ENCODE measurements around the gene NUDCD3.

Gene NUDCD3

GRCh38 chr7:44396931-44397545 lies 93.4 kb downstream of the NUDCD3 start:
- peaks cover 17% of the 10 kb centered on the region for H3K36me3 Mint-ChIP-seq (ENCODE audit: insufficient read depth)
- H3K4me3 Mint-ChIP-seq, result no peak overlapping the region
- no peaks in the 10 kb centered on the region for H3K9me3 Mint-ChIP-seq
- H3K27me3 Mint-ChIP-seq, result no peaks in the 10 kb centered on the region
- DNase-seq (ENCODE audit: low spot score in 2 of 2), result no peak
- ATAC-seq (replicated peaks; ENCODE audit: extremely low read depth, poor library complexity, severe bottlenecking), result no peak
- no peak overlapping the region for H3K27ac Mint-ChIP-seq (ENCODE audit: low read depth)
- H3K4me1 Mint-ChIP-seq, result peaks cover 24% of the 10 kb centered on the region

GRCh38 chr7:44396496-44396895 lies 94.0 kb downstream of the NUDCD3 start:
- no peak overlapping the region for H3K27ac Mint-ChIP-seq (ENCODE audit: low read depth)
- no peaks in the 10 kb centered on the region for H3K27me3 Mint-ChIP-seq
- H3K9me3 Mint-ChIP-seq, result no peaks in the 10 kb centered on the region
- ATAC-seq (replicated peaks; ENCODE audit: extremely low read depth, poor library complexity, severe bottlenecking), result no peak
- H3K4me1 Mint-ChIP-seq, result peaks cover 24% of the 10 kb centered on the region
- H3K36me3 Mint-ChIP-seq (ENCODE audit: insufficient read depth), result peaks cover 16% of the 10 kb centered on the region
- no peak overlapping the region for H3K4me3 Mint-ChIP-seq
- no peak for DNase-seq (ENCODE audit: low spot score in 2 of 2)

- ATAC-seq (replicated peaks; ENCODE audit: extremely low read depth, poor library complexity, severe bottlenecking), result no peak
Measured at GRCh38 chr7:44395067-44395466, 95.4 kb downstream of the NUDCD3 start.

GRCh38 chr7:44394636-44395035 lies 95.8 kb downstream of the NUDCD3 start:
- H3K27me3 Mint-ChIP-seq, result no peaks in the 10 kb centered on the region
- no peak overlapping the region for H3K4me3 Mint-ChIP-seq
- H3K36me3 Mint-ChIP-seq (ENCODE audit: insufficient read depth), result peaks cover 24% of the 10 kb centered on the region
- no peak for ATAC-seq (replicated peaks; ENCODE audit: extremely low read depth, poor library complexity, severe bottlenecking)
- H3K4me1 Mint-ChIP-seq, result peaks cover 19% of the 10 kb centered on the region
- no peaks in the 10 kb centered on the region for H3K9me3 Mint-ChIP-seq
- H3K27ac Mint-ChIP-seq (ENCODE audit: low read depth), result no peak overlapping the region
- no peak for DNase-seq (ENCODE audit: low spot score in 2 of 2)

More at GRCh38 chr7:44395067-44395466, 95.4 kb downstream of the NUDCD3 start:
- H3K27me3 Mint-ChIP-seq, result no peaks in the 10 kb centered on the region
- no peak overlapping the region for H3K27ac Mint-ChIP-seq (ENCODE audit: low read depth)
- peaks cover 24% of the 10 kb centered on the region for H3K4me1 Mint-ChIP-seq
- no peaks in the 10 kb centered on the region for H3K9me3 Mint-ChIP-seq
- H3K36me3 Mint-ChIP-seq (ENCODE audit: insufficient read depth), result peaks cover 27% of the 10 kb centered on the region
- no peak overlapping the region for H3K4me3 Mint-ChIP-seq
- DNase-seq (ENCODE audit: low spot score in 2 of 2), result no peak

GRCh38 chr7:44394112-44394447 lies 96.4 kb downstream of the NUDCD3 start:
- ATAC-seq (replicated peaks; ENCODE audit: extremely low read depth, poor library complexity, severe bottlenecking) (no peak), DNase-seq (ENCODE audit: low spot score in 2 of 2) (no peak)
- Mint-ChIP-seq H3K9me3 (no peaks in the 10 kb centered on the region), H3K27me3 (no peaks in the 10 kb centered on the region), H3K4me3 (no peak overlapping the region), H3K36me3 (ENCODE audit: insufficient read depth) (peaks cover 23% of the 10 kb centered on the region), H3K4me1 (peaks cover 15% of the 10 kb centered on the region), H3K27ac (ENCODE audit: low read depth) (no peak overlapping the region)

GRCh38 chr7:44393238-44394111 lies 97.0 kb downstream of the NUDCD3 start:
- H3K27me3 Mint-ChIP-seq, result no peaks in the 10 kb centered on the region
- DNase-seq (ENCODE audit: low spot score in 2 of 2), result no peak
- peaks cover 13% of the 10 kb centered on the region for H3K4me1 Mint-ChIP-seq
- H3K36me3 Mint-ChIP-seq (ENCODE audit: insufficient read depth), result peaks cover 24% of the 10 kb centered on the region
- peak overlapping the region; percentile 54 for H3K27ac Mint-ChIP-seq (ENCODE audit: low read depth)
- H3K9me3 Mint-ChIP-seq, result no peaks in the 10 kb centered on the region
- ATAC-seq (replicated peaks; ENCODE audit: extremely low read depth, poor library complexity, severe bottlenecking), result no peak
- no peak overlapping the region for H3K4me3 Mint-ChIP-seq

- no peak overlapping the region for H3K4me3 Mint-ChIP-seq
- no peaks in the 10 kb centered on the region for H3K9me3 Mint-ChIP-seq
- H3K27me3 Mint-ChIP-seq, result no peaks in the 10 kb centered on the region
- H3K27ac Mint-ChIP-seq (ENCODE audit: low read depth), result peak overlapping the region; percentile 54
- DNase-seq (ENCODE audit: low spot score in 2 of 2) (no peak), ATAC-seq (replicated peaks; ENCODE audit: extremely low read depth, poor library complexity, severe bottlenecking) (no peak)
- H3K36me3 Mint-ChIP-seq (ENCODE audit: insufficient read depth), result peaks cover 24% of the 10 kb centered on the region
- peaks cover 6% of the 10 kb centered on the region for H3K4me1 Mint-ChIP-seq
Measured at GRCh38 chr7:44392618-44393010, 97.8 kb downstream of the NUDCD3 start.

GRCh38 chr7:44391746-44392617 lies 98.5 kb downstream of the NUDCD3 start:
- Mint-ChIP-seq H3K9me3 (no peaks in the 10 kb centered on the region), H3K4me3 (no peak overlapping the region), H3K27me3 (no peaks in the 10 kb centered on the region), H3K4me1 (peaks cover 1% of the 10 kb centered on the region), H3K36me3 (ENCODE audit: insufficient read depth) (peaks cover 28% of the 10 kb centered on the region), H3K27ac (ENCODE audit: low read depth) (no peak overlapping the region)
- DNase-seq (ENCODE audit: low spot score in 2 of 2) (no peak), ATAC-seq (replicated peaks; ENCODE audit: extremely low read depth, poor library complexity, severe bottlenecking) (no peak)

GRCh38 chr7:44391171-44391570 lies 99.3 kb downstream of the NUDCD3 start:
- Mint-ChIP-seq H3K27me3 (no peaks in the 10 kb centered on the region), H3K4me3 (no peak overlapping the region), H3K4me1 (no peaks in the 10 kb centered on the region), H3K36me3 (ENCODE audit: insufficient read depth) (peaks cover 35% of the 10 kb centered on the region), H3K27ac (ENCODE audit: low read depth) (no peak overlapping the region), H3K9me3 (no peaks in the 10 kb centered on the region)
- DNase-seq (ENCODE audit: low spot score in 2 of 2), result no peak
- ATAC-seq (replicated peaks; ENCODE audit: extremely low read depth, poor library complexity, severe bottlenecking), result no peak

GRCh38 chr7:44390701-44391100 lies 99.8 kb downstream of the NUDCD3 start:
- Mint-ChIP-seq H3K9me3 (no peaks in the 10 kb centered on the region), H3K27me3 (no peaks in the 10 kb centered on the region), H3K4me1 (no peaks in the 10 kb centered on the region), H3K27ac (ENCODE audit: low read depth) (no peak overlapping the region), H3K4me3 (no peak overlapping the region), H3K36me3 (ENCODE audit: insufficient read depth) (peaks cover 35% of the 10 kb centered on the region)
- no peak for ATAC-seq (replicated peaks; ENCODE audit: extremely low read depth, poor library complexity, severe bottlenecking)
- DNase-seq (ENCODE audit: low spot score in 2 of 2), result no peak

GRCh38 chr7:44388089-44388970 lies 102.1 kb downstream of the NUDCD3 start:
- Mint-ChIP-seq H3K36me3 (ENCODE audit: insufficient read depth) (peaks cover 40% of the 10 kb centered on the region), H3K9me3 (no peaks in the 10 kb centered on the region)

GRCh38 chr7:44387389-44387788 lies 103.1 kb downstream of the NUDCD3 start:
- H3K27ac Mint-ChIP-seq (ENCODE audit: low read depth), result no peak overlapping the region
- ATAC-seq (replicated peaks; ENCODE audit: extremely low read depth, poor library complexity, severe bottlenecking) (no peak), DNase-seq (ENCODE audit: low spot score in 2 of 2) (peak in 1 of 2 donors; percentile 5)
- no peaks in the 10 kb centered on the region for H3K9me3 Mint-ChIP-seq
- H3K27me3 Mint-ChIP-seq, result no peaks in the 10 kb centered on the region
- peaks cover 38% of the 10 kb centered on the region for H3K36me3 Mint-ChIP-seq (ENCODE audit: insufficient read depth)
- no peak overlapping the region for H3K4me3 Mint-ChIP-seq
- H3K4me1 Mint-ChIP-seq, result no peaks in the 10 kb centered on the region

More at GRCh38 chr7:44388089-44388970, 102.1 kb downstream of the NUDCD3 start:
- DNase-seq (ENCODE audit: low spot score in 2 of 2), result peak in 1 of 2 donors; percentile 7
- H3K27me3 Mint-ChIP-seq, result no peaks in the 10 kb centered on the region
- no peak overlapping the region for H3K4me3 Mint-ChIP-seq
- H3K4me1 Mint-ChIP-seq, result no peaks in the 10 kb centered on the region
- ATAC-seq (replicated peaks; ENCODE audit: extremely low read depth, poor library complexity, severe bottlenecking), result no peak
- H3K27ac Mint-ChIP-seq (ENCODE audit: low read depth), result no peak overlapping the region
